ENCODE measurements around the gene PALS2.

DNA sequence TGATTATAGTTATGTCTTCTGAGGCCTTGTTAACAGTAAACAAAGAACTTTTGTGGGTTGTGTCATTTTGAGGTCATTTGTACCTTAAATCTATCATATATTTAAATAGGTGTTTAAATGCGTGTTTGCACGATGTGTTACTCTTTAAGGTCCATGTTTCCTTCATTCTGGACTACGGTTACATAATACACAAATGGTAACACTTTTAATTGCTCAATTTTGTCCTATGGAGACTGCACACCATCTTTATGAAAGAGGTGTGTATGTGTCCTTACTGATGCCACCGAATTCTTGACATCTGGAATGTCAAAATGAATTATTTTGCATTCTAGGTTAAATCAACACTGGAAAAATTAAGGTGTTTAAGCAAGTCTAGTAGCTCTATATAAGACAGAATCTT is 1.7 kb downstream of the PALS2 start:
- TF ChIP-seq, protein P1, sequence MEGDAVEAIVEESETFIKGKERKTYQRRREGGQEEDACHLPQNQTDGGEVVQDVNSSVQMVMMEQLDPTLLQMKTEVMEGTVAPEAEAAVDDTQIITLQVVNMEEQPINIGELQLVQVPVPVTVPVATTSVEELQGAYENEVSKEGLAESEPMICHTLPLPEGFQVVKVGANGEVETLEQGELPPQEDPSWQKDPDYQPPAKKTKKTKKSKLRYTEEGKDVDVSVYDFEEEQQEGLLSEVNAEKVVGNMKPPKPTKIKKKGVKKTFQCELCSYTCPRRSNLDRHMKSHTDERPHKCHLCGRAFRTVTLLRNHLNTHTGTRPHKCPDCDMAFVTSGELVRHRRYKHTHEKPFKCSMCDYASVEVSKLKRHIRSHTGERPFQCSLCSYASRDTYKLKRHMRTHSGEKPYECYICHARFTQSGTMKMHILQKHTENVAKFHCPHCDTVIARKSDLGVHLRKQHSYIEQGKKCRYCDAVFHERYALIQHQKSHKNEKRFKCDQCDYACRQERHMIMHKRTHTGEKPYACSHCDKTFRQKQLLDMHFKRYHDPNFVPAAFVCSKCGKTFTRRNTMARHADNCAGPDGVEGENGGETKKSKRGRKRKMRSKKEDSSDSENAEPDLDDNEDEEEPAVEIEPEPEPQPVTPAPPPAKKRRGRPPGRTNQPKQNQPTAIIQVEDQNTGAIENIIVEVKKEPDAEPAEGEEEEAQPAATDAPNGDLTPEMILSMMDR (IDR thresholded peaks at IDR 0.05) = no peak
- no peak for TF ChIP-seq POLR2A (IDR thresholded peaks at IDR 0.05)
